GM19240 (cell line): ENCODE measurements around the gene STRC.
"Not testable (repeated sequence)": the region's sequence is repeated elsewhere in the genome, so short reads cannot be mapped to it uniquely, and the experiment has no call there.

Experiments
- DNase-seq: peaks from one replicate; pipeline ENCODE4 v3.0.0; 2011; ENCODE audit warnings: low spot score; ENCODE audit not compliant: insufficient read length

Gene STRC

DNA sequence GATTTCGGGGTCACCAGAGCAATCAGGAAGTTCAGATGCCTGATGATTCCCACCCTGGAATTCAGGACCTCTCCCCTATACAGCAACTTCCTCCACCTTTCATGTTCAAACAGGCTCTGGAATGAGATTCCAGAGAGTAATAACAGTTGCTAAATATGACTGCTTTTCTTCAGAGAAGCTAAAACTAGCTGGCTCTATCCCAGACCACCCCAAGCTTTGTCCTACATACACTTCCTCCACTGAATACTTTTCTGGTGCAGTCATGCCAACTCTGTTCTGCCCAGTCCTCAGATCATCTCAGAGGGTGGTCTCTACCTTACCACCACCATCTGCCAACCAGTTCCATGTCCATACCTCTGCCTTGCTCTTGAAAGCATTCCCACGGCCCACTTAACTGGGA lies 52.0 kb downstream of the STRC start:
- not testable (repeated sequence) for DNase-seq

DNA sequence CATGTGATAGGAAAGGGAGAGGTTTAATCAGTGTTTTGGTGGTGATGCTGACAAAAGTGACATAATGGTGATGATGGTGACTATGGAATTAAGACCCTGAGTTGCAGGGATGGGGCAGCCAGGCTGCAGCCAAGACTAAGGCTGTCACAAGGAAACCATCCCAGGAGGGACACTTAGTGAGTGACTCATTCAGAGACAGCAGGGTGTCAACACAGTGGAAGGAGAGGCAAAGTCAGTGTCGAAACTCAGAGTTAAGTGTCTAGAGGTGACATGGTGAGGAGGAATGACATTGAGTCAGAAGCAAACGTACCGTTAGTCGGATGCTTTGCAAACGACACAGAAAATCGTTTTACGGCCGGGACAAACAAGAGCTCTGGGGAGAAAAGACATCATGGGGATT lies 54.8 kb downstream of the STRC start:
- not testable (repeated sequence) for DNase-seq

DNA sequence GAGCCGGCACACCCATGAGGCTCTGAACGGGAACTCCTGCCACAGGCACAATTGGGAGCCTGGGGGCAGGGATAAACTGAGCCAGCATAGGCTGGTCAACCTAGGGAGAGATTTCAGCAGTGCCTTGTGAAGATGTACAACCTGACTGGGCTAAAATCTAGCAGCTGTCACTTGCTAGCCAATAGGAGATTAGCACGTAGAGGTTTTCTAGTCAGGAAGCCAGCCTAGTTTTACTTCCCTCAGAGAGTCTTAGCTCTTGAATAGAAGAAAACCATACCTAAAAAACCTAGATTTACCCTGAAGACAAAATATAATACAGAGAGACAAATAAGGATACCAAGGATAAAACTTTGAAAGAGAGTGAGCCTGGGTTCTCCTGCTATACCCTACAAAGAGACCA lies 55.8 kb downstream of the STRC start:
- not testable (repeated sequence) for DNase-seq

DNA sequence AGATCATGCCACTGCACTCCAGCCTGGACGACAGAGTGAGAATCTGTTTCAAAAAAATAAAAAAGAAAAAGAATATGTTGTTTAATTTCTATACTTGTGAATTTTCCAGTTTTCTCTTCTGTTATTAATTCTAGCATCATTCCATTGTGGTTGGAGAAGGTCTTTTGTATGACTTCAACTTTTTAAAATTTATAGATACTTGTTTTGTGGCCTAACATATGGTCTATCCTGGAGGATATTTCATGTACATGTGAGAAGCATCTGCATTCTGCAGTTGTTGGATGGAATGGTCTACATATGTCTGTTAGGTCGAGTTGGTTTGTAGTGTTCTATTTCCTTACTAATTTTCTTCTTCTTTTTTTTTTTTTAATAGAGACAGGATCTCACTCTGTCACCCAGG lies 65.6 kb downstream of the STRC start:
- no peak for DNase-seq

DNA sequence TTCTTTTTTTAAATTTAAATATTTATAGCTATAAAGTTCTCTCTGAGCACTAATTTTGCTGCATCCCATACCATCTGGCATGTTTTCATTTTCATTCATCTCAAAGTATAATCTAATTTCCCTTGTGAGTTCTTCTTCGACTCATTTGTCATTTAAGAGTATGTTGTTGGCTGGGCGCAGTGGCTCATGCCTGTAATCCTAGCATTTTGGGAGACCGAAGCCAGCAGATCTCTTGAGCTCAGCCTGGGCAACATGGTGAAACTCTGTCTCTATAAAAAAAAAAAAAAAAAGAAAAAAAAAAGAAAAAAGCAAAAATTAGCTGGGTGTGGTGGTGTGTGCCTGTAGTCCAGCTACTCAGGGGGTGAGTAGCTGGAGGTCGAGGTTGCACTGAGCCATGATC lies 66.3 kb downstream of the STRC start:
- DNase-seq = no peak

DNA sequence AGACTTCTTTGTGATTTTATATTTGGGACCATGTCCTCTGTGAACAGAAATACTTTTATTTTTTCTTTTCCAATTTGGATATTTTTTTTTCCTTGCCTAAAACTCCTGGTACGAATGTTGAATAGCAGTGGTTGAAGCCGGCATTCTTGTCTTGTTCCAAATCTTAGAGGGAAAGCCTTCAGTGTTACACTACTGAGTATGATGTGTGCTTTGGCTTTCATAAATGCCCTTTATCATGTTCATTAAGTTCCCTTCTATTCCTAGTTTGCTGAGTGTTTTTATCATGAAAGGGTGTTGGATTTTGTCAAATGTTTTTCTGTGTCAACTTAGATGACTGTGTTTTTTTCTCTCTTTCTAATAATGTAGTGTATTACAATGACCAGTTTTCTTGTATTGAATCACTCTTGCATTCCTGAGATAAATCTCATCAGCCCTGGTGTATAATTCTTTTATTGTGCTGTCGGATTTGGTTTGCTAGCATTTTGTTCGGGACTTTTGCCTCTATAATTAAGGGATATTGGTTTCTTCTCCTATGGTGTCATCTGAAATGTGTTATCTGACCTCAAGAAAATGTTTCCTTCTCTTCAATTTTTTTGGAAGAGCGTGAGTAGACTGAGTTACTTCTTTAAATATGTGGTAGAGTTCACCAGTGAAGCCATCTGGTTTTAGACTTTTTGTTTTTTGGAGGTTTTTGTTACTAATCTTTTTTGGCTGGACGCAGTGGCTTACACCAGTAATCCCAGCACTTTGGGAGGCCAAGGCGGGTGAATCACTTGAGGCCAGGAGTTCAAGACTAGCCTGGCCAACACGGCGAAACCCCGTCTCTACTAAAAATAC lies 67.9 kb downstream of the STRC start:
- no peak for DNase-seq
